ENCODE results near the gene MAPKAP1. TPM values are rescaled to one million over a fixed set of nuclear protein-coding genes. Genes with fewer than 3 reads are reported as not detected.

MAPKAP1 gene
- total RNA-seq, 1 donor from 2014 or later: 67.3 TPM

DNA sequence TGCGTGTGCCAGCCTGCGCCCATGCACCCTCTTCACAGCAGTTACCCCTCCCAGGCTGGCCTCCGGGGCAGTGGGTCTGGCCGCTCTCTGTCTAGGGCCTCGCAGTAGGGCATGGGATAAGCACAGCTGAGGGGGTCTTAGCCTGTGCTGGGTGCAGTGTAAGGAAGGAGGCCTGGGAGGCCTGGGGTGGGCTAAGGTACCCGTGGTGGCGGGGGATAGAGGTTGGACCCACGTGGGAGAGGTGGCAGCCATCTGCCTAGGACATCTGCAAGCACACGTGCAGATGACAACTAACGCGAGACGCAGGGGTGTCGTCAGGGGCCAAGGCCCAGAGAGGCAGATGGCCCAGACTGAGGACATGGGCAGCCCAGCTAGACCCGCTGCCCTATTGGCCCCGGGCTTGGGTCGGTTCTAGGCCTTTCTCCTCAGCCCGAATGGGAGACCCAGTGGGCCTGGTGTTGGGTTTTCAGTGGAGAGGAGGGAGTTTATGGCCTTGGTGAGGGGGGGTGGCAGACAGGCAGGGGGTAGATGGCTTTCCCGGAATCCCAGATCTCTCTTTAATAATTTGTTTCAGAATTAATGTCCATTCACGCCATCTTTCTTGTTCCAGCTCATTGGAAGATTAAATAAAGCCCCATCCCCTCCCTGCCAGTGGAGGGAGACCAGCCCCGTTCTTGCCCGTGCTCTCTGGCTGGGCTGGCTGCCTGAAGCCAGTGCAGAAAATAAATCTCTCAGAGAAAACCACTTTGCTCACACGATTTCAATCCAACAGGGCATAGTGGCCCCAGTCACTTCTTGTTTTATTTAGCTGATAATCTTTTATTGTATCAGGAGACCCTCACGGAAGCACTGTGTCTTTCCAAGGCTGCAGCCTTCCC is 291.2 kb downstream of the MAPKAP1 start:
- DNase-seq (ENCODE audit: extremely low spot score, unreplicated experiment): no peak
- Mint-ChIP-seq H3K9me3 (no peaks in the 10 kb centered on the region), H3K36me3 (no peaks in the 10 kb centered on the region), H3K4me1 (ENCODE audit: unreplicated experiment) (peaks cover 8% of the 10 kb centered on the region), H3K4me3 (no peak overlapping the region), H3K27ac (no peak overlapping the region), H3K27me3 (no peaks in the 10 kb centered on the region)
- TF ChIP-seq, protein P1, sequence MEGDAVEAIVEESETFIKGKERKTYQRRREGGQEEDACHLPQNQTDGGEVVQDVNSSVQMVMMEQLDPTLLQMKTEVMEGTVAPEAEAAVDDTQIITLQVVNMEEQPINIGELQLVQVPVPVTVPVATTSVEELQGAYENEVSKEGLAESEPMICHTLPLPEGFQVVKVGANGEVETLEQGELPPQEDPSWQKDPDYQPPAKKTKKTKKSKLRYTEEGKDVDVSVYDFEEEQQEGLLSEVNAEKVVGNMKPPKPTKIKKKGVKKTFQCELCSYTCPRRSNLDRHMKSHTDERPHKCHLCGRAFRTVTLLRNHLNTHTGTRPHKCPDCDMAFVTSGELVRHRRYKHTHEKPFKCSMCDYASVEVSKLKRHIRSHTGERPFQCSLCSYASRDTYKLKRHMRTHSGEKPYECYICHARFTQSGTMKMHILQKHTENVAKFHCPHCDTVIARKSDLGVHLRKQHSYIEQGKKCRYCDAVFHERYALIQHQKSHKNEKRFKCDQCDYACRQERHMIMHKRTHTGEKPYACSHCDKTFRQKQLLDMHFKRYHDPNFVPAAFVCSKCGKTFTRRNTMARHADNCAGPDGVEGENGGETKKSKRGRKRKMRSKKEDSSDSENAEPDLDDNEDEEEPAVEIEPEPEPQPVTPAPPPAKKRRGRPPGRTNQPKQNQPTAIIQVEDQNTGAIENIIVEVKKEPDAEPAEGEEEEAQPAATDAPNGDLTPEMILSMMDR (conservative IDR thresholded peaks at IDR 0.05): no peak

DNA sequence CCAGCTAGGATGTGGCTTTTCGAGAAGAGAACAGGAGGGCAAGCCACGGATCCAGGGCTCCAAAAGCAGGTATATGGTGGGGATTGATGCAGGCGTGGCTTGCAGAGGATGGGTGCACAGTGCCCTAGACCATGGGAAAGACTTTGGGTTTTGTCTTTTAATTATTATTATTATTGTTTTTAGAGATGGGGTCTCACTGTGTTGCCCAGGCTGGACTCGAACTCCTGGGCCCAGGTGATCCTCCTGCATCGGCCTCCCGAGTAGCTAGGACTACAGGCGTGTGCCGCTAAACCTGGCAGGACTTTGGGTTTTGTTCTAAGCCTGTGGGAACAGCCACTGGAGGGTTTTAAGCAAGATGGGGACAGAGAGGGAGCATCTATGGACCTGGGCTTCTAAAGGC is 293.4 kb downstream of the MAPKAP1 start:
- H3K27ac Mint-ChIP-seq: no peak overlapping the region
- H3K4me3 Mint-ChIP-seq: no peak overlapping the region
- TF ChIP-seq, protein P1 (conservative IDR thresholded peaks at IDR 0.05): no peak
- H3K27me3 Mint-ChIP-seq: peaks cover 9% of the 10 kb centered on the region
- H3K36me3 Mint-ChIP-seq: no peaks in the 10 kb centered on the region
- H3K9me3 Mint-ChIP-seq: peaks cover 6% of the 10 kb centered on the region
- no peak for DNase-seq (ENCODE audit: extremely low spot score, unreplicated experiment)
- peaks cover 12% of the 10 kb centered on the region for H3K4me1 Mint-ChIP-seq (ENCODE audit: unreplicated experiment)

DNA sequence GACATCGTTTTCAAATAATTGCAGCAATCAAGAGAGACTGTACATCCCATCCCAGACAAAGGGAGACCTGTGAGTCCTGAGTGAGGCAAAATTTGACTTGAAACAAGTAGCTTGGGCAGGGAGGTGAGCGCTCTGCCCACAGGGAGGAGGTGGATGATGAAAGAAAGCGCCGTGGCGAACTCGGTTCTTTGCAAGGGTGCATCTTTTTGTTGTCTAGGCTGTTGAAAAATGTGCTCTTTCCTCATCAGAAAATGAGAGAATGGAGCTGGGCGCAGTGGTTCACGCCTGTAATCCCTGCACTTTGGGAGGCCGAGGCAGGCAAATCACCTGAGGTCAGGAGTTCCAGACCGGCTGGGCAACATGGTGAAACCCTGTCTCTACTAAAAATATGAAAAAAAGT is 294.8 kb downstream of the MAPKAP1 start:
- H3K27me3 Mint-ChIP-seq: peaks cover 13% of the 10 kb centered on the region
- H3K27ac Mint-ChIP-seq: peak overlapping the region; percentile 10
- no peaks in the 10 kb centered on the region for H3K36me3 Mint-ChIP-seq
- no peak for DNase-seq (ENCODE audit: extremely low spot score, unreplicated experiment)
- H3K9me3 Mint-ChIP-seq: peaks cover 6% of the 10 kb centered on the region
- TF ChIP-seq, protein P1 (conservative IDR thresholded peaks at IDR 0.05): no peak
- peaks cover 12% of the 10 kb centered on the region for H3K4me1 Mint-ChIP-seq (ENCODE audit: unreplicated experiment)
- no peak overlapping the region for H3K4me3 Mint-ChIP-seq

DNA sequence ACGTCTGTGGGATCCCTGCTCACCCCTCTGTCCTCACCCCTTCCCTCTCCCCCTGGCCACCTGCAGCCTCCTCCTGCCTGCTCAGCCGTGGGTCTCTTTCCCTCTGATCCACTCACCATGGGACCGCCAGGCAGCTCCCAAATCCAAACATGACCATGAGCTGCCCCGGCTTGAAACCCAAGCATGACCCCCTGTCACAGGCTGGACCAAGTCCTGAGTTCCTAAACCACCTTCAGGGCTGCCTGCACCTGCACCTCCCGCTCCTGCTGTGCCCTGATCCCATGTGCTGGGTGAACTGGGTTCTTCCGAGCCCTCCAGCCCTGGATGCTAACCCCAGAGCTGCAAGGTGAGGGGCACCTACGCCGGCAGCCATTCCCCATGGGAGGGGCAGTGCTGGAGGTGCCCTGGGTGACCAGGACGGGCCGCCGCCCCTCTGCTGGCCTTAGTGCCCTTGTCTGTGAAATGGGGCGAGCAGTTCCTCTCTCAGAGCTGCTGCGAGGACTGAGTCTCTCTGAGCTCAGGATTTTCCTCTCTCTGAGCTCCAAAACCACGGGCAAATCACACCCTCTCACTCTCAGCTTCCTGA is 295.7 kb downstream of the MAPKAP1 start:
- TF ChIP-seq, protein P1 (conservative IDR thresholded peaks at IDR 0.05): no peak
- Mint-ChIP-seq H3K4me1 (ENCODE audit: unreplicated experiment) (peaks cover 12% of the 10 kb centered on the region), H3K27me3 (peaks cover 17% of the 10 kb centered on the region), H3K27ac (peak overlapping the region; percentile 10), H3K36me3 (no peaks in the 10 kb centered on the region), H3K9me3 (peaks cover 6% of the 10 kb centered on the region), H3K4me3 (peak overlapping the region; percentile 34)
- DNase-seq (ENCODE audit: extremely low spot score, unreplicated experiment): no peak

DNA sequence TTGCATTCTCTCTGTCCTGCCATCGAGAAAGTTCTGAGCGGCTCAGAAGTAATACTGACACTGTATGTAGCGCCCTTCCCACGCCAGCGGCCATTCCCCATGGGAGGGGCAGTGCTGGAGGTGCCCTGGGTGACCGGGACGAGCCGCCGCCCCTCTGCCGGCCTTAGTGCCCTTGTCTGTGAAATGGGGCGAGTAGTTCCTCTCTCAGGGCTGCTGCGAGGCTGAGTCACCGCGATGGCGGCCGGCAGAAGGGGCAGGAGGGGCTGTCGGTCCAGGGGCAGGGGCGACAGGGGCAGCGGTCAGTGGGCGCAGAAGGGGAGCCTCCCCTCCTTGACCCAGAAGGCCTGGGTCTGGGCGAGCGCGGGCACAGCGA is 296.5 kb downstream of the MAPKAP1 start:
- H3K4me1 Mint-ChIP-seq (ENCODE audit: unreplicated experiment): peaks cover 12% of the 10 kb centered on the region
- H3K36me3 Mint-ChIP-seq: no peaks in the 10 kb centered on the region
- DNase-seq (ENCODE audit: extremely low spot score, unreplicated experiment): no peak
- H3K9me3 Mint-ChIP-seq: peaks cover 6% of the 10 kb centered on the region
- H3K27ac Mint-ChIP-seq: no peak overlapping the region
- no peak overlapping the region for H3K4me3 Mint-ChIP-seq
- H3K27me3 Mint-ChIP-seq: peaks cover 17% of the 10 kb centered on the region
- TF ChIP-seq, protein P1 (conservative IDR thresholded peaks at IDR 0.05): no peak

Measured in type B pancreatic cell (in vitro differentiated cells).